ENCODE results near the gene TGFBR2. TPM values are rescaled to one million over a fixed set of nuclear protein-coding genes. Genes with fewer than 3 reads are reported as not detected.

Gene TGFBR2
- total and polyA plus RNA-seq, 10 of the 15 experiments (the other 5 are each of a cell fraction or from before 2014, with no cell fraction given) = 0.02 to 0.98 (median 0.18) TPM; not detected in 1

GRCh38 chr3:30658328-30659052 is 52.1 kb downstream of the TGFBR2 start:
- Histone ChIP-seq H3K27ac (ENCODE audit: control insufficient read depth, insufficient read depth) (no peak overlapping the region), H3K79me2 (ENCODE audit: control insufficient read depth, insufficient read depth, low read length) (no peaks in the 10 kb centered on the region), H4K20me1 (ENCODE audit: control insufficient read depth, insufficient read depth) (no peaks in the 10 kb centered on the region), H3K9me3 (replicated peaks; ENCODE audit: control insufficient read depth, insufficient read depth, low read length) (no peaks in the 10 kb centered on the region; the same call in 2 of the 3 replicates), H3K27me3 (replicated peaks in 1 of 2; ENCODE audit: control insufficient read depth in 2 of 2, insufficient read depth in 2 of 2, low read length in 1 of 2) (no peaks in the 10 kb centered on the region), H3K4me3 (no peak overlapping the region), H2AFZ (ENCODE audit: control insufficient read depth, low read depth, low read length) (no peak overlapping the region), H3K4me2 (ENCODE audit: control insufficient read depth, insufficient read depth) (peak overlapping the region; percentile 80), H3K9ac (ENCODE audit: control insufficient read depth, insufficient read depth, low read length) (no peak overlapping the region), H3K4me1 (ENCODE audit: control insufficient read depth, insufficient read depth, low read length) (peaks cover 23% of the 10 kb centered on the region), H3K36me3 (ENCODE audit: control insufficient read depth in 2 of 2, insufficient read depth in 2 of 2, low read length in 1 of 2) (no peaks in the 10 kb centered on the region)
- FAIRE-seq = peak; percentile 13
- ChIA-PET RAD21 (ENCODE audit: unreplicated experiment) (interaction anchor here (0.9 to 1.2 kb wide), 4 partner anchors 10 to 460 kb away, joined by 3 read pairs; no protein-coding TSS in a partner anchor), CTCF (interaction anchor here (0.7 to 1.8 kb wide), 6 partner anchors 9 to 35 kb away, joined by 3 to 10 read pairs (median 4); no protein-coding TSS in a partner anchor), SMC1A (ENCODE audit: uncharacterized antibody, unreplicated experiment) (interaction anchor here (0.6 to 3.8 kb wide), 8 partner anchors 9 to 614 kb away, joined by 3 to 23 read pairs (median 4); partner anchors contain the start of gene TGFBR2), POLR2A (interaction anchor here (1.3 kb wide), 1 partner anchor 9 kb away, joined by 4 read pairs; no protein-coding TSS in a partner anchor)
- no TSS peak for BruUV-seq (replicated peaks)
- WGBS (ENCODE audit: insufficient coverage, insufficient replicate concordance, low lambda C conversion rate, missing lambda C conversion rate) = 1% methylated on average over 9 of the region's 9 CpGs
- peak; percentile 70 for DNase-seq (ENCODE audit: low read depth, low spot score)
- intact Hi-C loops (cut with micrococcal nuclease; ENCODE audit: unreplicated experiment) (loop anchor here (2.0 kb wide), 1 partner anchor 14 kb away; no protein-coding TSS in a partner anchor), in situ Hi-C loops (cut with MboI) (no loop called here)
- ATAC-seq = peak; percentile 93
- TF ChIP-seq NKRF (conservative IDR thresholded peaks at IDR 0.05) (no peak), ZNF24 (IDR thresholded peaks at IDR 0.05) (peak; percentile 68; the same call in 1 of the 2 replicates), DPF2 (IDR thresholded peaks at IDR 0.05) (peak; percentile 67; the same call in 1 of the 2 replicates), HDAC6 (IDR thresholded peaks at IDR 0.05; ENCODE audit: unreplicated experiment) (no peak), NFYB (IDR thresholded peaks at IDR 0.05; ENCODE audit: insufficient read depth, low read depth, low read length) (no peak), LARP7 (IDR thresholded peaks at IDR 0.05) (no peak), KAT2A (conservative IDR thresholded peaks at IDR 0.05; ENCODE audit: control insufficient read depth, low read depth, low read length) (no peak), SPI1 (IDR thresholded peaks at IDR 0.05; ENCODE audit: borderline replicate concordance, insufficient read depth, low read depth, low read length) (peak; percentile 30; the same call in 1 of the 2 replicates), MEF2B (IDR thresholded peaks at IDR 0.05; ENCODE audit: partially characterized antibody, poor library complexity, severe bottlenecking) (peak; percentile 41), EED (IDR thresholded peaks at IDR 0.05; ENCODE audit: low read depth) (no peak), NR2F1 (conservative IDR thresholded peaks at IDR 0.05) (peak; percentile 52), EP300 (IDR thresholded peaks at IDR 0.05; ENCODE audit: borderline replicate concordance in 1 of 2, control insufficient read depth in 1 of 2, low read depth in 2 of 2, low read length in 2 of 2) (peak; percentile 27 to 48; a peak in 1 of 4 replicates), BCL11A (IDR thresholded peaks at IDR 0.05; ENCODE audit: low read depth, low read length) (0 out of 2 replicates have a peak, but pooled peaks have one; percentile 34), CBX3 (IDR thresholded peaks at IDR 0.05; ENCODE audit: borderline replicate concordance, low read depth) (no peak), CHD2 (IDR thresholded peaks at IDR 0.05; ENCODE audit: borderline replicate concordance, low read depth, low read length) (peak; percentile 39; the same call in 1 of the 2 replicates), IKZF2 (IDR thresholded peaks at IDR 0.05) (peak; percentile 75 to 80), BMI1 (IDR thresholded peaks at IDR 0.05; ENCODE audit: borderline replicate concordance) (peak; percentile 50; the same call in 1 of the 2 replicates), ZNF217 (IDR thresholded peaks at IDR 0.05) (peak; percentile 60; the same call in 1 of the 2 replicates), RUNX3 (IDR thresholded peaks at IDR 0.05; ENCODE audit: low read length) (peak; percentile 75), SUPT20H (IDR thresholded peaks at IDR 0.05; ENCODE audit: borderline replicate concordance, control insufficient read depth, low read depth, low read length) (no peak), PAX5 (IDR thresholded peaks at IDR 0.05; ENCODE audit: borderline replicate concordance, low read depth, low read length) (peak; percentile 20; the same call in 1 of the 2 replicates), ZNF622 (IDR thresholded peaks at IDR 0.05) (no peak), RCOR1 (conservative IDR thresholded peaks at IDR 0.05; ENCODE audit: low read depth, low read length) (0 out of 2 replicates have a peak, but pooled peaks have one; percentile 28), IRF4 (IDR thresholded peaks at IDR 0.05; ENCODE audit: low read depth, low read length) (0 out of 2 replicates have a peak, but pooled peaks have one; percentile 33)
